GM19395 (cell line): Measurements from ENCODE around the gene ZNRF3.

Source experiments
- ATAC-seq: cut with Tn5 transposase; IDR thresholded peaks from one replicate; pipeline ENCODE4 v1.9.1; 2021; ENCODE audit warnings: mild to moderate bottlenecking, moderate library complexity; ENCODE audit not compliant: unreplicated experiment

Gene ZNRF3

DNA sequence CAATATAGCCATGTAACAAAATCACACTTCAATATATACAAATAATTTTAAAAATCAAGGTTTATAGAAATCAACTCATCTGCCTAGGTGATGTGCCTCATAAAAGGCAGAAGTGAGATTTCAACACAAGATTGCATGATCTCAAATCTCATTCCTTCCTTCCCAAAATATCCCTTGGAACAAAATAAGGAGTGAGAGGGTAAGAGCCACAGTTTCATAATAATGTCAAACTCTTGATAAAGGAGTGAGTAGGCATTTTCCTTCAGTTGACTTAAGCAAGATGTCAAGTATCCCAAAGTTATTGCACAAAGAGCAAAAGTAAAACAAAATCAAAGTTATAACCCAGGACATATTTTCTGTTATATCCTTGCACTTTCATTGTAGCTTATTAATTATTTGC lies 97.0 kb downstream of the ZNRF3 start:
- ATAC-seq = no peak

DNA sequence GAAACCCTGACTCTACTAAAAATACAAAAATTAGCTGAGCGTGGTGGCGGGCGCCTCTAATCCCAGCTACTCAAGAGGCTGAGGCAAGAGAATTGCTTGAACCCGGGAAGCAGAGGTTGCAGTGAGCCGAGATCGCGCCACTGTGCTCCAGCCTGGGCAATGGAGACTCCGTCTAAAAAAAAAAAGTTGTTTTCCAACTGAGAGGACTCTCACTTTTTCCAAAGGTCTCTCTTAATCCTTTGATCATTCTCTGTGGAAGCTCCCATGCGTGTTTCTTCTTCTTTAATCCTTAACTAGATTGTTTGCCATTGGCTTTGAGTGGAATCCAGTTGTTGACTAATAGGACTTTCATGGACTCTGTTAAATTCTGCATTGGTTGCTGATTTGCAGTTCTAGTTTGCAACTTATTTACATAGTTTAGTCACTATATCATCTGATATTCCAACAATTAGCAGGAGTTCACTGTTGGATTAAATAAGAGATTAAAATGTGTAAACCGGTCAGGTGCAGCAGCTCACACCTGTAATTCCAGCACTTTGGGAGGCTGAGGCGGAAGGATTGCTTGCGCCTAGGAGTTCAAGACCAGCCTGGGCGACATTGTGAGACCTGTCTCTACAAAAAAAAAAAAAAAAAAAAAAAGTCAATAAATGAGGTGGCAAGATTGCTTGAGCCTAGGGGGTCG lies 98.6 kb downstream of the ZNRF3 start:
- no peak for ATAC-seq

DNA sequence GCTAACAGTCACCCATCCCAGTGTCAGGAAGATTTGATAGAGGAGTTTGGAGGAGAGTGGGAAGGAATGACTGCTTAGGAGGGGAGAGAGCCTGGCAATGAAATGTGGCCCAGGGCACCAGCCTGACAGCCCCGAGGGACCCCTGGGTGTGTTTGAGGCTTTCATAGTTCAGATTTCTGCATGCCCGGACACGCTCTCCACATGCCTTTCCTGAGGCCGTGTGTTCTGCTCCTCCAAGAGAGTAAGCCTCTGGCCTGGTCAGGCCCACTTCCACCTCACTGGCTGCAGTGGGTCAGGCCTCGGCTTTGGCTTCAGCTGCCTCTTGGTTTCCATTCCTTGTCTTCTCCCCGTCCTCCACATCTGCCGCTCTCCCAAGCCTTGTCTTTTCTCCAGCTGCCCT lies 99.8 kb downstream of the ZNRF3 start:
- ATAC-seq = no peak

DNA sequence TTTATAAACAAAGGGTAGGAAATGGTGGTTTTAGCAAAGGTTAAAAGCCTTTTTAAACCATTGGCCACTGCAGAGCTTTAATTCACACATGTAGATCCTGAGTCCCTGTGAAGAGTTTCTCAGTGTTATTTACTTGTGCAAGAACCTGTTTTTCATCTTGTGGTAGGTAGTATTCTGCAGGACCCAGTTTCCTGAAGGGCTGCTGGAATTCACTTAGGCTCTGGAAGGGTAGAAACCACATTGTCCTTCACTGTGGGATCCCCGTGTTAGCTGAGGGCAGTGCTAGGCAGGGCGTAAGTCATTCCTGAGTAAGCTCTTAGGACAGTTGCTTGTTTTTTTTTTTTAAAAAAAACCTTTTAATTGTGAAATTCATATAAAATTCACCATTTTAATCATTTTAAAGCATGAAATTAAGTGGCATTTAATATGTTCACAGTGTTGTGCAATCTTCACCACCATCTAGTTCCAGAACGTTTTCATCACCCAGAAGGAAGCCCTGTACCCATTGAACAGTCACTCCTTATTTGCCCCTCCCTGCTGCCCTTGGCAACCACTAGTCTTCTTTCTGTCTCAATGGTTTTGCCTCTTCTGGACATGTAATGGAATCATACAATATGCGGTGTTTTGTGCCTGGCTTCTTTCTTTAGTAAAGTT lies 100.5 kb downstream of the ZNRF3 start:
- no peak for ATAC-seq

DNA sequence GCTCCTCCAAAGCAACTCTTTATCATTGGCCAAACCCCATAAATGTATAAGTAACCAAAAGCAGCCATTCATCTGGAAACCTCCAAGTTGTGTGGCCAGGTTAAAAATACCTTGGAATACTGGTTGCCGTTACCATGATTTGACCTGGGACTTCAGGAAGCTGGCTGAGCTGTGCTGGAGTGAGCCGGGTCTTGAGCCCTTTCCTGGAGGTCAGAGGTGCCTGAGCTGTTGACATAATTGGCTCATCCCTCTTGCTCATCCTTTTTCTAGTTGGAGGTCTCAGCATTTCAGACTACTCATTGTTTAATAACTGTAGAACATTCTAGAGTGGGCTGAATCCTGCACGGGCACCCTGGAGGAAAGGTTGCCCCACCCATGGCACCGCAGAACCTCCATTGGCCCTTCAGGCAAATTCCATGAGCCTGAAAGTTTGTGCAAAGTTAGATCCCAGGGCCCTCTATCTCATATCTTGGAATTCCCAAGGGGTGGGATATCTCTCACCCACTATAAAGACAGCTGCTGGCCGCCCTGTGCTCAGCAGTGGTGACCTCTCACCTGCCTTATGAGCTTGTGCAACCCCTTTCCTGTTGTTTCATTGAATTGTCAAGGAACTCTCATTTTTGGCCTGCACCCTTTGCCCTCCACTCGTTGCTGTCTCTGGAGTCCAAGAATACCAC lies 101.2 kb downstream of the ZNRF3 start:
- ATAC-seq = no peak

DNA sequence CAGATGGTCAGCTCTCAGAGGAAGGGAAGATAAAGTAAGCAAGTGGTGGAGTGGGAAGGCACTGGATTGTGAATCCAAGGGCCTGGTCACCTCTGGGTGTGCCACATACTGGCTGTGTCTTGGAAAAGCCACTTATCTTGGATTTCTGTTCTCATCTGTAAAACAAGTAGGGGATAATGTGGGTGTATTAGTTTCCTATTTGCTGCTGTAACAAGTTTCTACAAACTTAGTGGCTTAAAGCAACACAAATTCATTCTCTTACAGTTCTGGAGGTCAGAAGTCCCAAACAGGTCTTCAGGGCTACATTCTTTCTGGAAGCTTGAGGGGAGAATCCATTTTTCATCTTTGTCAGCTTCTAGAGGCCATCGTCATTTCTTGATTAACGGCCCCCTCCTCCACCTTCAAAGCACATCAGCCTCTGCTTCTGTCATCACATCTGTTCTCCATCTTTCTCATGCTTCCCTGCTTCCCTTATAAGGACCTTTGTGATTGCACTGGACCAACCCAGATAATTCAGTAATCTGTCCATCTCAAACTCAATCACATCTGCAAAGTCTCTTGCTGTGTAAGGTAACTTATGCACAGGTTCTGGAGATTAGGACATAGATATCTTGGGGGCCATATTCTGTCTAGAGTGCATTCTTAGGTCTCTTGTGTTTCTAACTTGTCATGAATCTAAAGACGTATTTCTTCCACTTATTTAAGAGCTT lies 102.4 kb downstream of the ZNRF3 start:
- no peak for ATAC-seq

DNA sequence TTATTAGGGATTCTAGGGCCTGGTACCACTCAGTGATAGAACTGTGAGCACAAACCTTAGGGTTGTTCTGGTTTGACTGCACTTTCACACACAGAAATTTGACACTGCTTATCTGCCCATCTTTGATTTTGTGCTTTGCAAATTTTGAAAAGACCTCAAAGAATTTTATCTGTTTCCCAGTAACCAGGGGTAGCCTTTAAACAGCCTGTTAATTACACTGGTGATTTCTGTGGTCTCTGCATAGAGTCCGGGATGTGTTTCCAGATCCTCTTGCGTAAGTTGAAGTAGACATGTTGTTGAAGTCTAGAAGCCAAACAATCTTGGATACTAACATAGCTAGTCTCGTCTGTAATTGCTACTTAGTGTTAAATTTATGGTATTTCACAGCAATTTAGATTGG lies 103.0 kb downstream of the ZNRF3 start:
- ATAC-seq = no peak

DNA sequence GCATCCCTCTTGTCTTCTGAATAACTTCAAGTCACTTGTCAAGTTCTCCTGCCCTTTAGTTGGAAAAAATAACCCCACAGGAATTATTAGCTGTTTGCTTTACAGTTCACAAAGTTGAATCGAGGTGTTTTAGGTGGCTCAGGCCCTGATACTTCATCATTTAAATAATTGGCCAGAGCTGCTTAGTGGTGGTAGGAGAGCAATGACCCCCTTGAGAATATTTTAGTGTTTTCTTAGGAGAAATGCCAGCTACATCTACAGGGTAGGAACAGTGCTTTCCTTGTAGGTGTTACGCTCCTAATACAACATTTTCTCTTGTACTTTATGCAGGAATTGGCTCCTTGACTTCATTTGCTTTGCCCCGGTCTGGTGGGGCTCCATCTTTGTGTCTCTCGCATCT lies 105.1 kb downstream of the ZNRF3 start:
- ATAC-seq = no peak

DNA sequence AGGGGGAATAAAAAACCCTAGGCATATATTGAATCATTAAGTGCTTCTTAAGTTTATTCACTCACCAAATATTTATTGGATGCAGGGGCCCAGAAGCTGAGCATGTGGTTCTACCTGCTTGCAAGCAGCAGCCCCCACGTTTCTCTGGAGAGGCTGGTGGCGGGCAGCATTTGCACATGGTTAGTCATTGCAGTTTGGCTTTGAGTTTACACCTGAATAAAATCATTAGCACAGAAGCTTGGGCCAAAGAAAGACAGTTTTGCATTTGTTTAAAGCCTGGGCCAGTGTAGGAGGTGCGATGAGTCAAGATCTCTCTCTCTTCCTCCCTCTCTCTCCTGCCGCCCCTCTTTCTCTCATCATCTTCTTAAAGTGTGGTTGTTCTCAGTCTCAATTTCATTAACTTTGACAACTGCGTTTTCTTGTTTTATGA lies 105.7 kb downstream of the ZNRF3 start:
- no peak for ATAC-seq

DNA sequence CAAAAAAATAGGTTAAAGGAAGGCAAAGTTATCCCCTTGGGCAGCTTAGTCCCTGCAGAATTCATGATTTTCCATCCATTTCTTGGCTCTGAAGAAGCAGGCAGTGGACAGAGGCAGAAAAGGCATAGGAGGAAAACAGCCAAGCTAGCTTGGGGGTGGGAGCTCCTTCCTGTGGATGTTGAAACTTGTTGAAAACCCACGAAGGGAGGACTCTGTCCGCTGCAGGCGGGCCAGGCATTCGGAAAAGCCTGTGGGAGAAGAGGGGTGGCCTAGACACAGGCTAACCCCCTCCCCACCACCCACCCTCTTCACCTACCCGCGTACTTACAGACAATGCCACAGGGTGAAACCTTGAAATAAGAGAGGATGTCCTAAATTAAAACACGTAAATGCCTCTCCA lies 106.1 kb downstream of the ZNRF3 start:
- no peak for ATAC-seq

DNA sequence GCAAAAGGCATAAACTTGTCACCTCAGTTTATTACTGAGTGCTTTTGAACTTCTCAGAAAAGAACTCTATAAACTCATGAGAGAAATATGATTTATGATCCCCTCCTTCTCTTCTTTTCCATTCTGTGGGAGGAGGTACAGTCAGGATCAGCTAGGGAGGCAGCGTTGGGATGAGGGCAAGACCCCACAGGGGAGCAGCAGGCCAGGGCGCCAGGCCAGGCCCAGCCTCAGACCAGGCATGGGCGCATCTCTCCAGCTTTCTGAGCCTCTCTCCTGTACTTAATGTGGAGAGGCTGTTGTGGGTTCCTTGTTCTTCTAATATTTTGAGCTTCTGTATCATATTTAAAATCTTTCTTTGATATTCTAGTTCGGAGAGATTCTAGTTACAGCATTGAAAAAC lies 106.5 kb downstream of the ZNRF3 start:
- ATAC-seq = no peak

DNA sequence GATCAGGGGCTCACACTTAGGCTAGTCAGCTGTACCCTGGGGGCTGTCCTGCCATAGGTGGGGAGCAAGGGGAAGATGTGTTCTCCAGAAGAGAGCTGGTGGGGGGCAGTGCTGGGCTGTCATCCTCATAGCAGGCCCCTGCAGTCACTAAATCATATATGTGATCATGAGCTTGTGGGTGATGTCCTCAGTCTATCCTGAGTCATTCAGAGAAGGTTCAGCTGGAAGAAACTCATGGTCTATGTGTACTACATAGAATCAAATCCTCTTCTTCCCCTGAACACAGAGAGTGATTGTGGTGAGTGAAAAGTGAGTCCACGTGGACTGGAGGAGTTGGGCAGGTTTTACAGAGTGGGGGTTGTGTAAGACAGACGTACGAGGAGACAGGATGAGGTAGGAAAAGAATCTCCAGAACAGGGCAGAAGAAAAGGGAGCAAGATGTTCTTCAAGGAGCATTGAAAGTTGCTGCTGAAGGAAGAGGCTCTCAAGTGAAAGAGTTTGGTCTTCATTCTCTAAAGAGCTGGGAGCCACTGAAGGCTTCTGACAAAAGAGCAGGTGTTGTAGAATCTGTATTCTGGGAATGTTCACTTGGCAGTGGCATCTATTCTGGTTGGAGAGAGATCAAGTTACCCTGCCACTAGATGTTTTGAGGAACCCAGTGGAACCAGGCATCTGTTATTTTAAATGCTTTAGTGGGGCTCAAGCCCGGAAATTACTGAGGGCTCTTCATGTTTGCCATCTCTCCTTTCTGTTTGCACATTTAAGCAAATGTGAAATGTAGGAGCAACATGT lies 109.4 kb downstream of the ZNRF3 start:
- ATAC-seq = no peak

DNA sequence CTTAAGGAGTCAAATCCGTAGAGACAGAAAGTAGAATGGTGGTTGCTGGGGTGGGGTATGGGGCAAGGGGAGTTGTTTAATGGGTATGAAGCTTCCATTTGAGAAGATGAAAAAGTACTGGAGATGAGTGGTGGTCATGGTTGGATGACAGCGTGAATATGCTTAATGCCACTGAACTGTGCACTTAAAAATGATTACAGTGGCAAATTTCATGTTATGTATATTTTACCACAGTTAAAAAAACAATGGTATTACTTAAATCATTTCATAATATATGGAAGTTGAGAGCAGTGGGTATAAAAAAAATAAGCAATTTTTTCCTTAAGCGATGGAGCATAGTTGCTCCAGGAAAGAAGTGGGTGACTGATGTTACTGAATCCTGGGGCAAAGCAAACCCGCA lies 111.2 kb downstream of the ZNRF3 start:
- no peak for ATAC-seq

DNA sequence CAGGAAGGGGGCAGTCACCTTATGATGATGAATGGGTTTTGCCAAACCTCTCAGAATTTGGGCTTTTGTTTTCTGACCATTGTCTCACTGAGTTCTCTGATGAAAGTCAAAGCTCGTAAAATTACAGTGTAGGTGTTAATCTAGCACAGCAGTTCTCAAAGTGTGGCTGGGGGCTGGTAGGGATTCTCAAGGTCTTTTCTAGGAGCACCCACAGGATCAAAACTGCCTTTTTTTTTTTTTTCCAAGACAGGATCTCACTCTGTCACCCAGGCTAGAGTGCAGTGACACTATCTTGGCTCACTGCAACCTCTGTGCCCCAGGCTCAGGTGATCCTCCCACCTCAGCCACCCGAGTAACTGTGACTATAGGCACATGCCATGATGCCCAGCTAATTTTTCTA lies 112.2 kb downstream of the ZNRF3 start:
- ATAC-seq = no peak

DNA sequence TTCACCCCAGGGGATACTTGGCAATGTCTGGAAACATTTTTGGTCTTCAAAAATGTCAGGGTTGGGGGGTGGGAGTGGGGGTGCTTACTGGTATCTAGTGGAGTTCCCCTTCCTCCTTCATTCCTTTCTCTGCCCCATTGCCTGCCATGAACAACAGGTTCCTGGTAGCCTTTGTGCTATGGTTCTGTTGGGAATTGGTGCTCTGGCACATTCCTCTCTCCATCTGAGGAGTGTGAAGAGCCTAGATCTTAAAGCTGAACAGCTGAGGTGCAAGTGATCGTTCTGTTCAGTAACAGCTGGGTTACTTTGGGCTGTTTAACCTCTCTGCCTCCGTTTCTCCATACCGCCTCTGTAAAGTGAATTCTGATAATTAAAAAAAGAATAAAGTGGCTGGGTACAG lies 114.0 kb downstream of the ZNRF3 start:
- ATAC-seq = no peak

DNA sequence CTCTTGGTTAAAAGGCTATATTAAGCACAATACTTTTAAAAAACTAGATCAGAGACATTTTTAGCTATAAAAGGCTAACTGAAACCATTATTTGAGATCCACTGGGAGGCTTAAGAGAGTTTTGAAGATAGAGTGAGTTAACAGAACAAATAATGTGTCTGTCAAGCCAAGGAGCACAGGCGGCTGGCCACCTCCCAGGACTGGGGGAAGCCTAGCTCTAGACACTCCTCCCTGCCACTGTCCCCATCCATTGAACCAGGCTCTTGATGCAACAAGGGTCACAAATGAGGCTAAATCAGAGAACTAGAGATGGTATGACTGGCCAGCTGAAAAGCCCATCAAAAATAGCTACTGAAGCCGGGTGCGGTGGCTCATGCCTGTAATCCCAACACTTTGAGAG lies 115.3 kb downstream of the ZNRF3 start:
- ATAC-seq = no peak

DNA sequence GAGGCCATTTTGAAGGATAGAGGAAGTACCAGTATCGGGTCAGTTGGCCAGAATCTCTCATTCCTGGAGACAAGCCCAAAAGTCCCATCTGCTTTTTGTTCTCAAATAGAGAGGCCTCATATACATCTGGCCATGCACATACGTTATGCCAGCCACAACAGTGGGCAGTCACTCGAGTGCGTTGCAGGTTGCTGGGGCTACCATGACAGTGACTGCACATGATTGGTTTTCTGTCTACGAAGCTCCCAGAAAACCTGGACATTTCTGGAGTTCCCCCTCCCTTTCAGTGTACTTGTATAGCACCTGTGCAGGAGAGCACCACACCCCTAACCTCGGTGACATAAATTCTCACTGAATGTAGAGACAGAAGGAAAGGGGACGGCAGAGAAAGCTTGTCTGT lies 116.1 kb downstream of the ZNRF3 start:
- ATAC-seq = no peak

DNA sequence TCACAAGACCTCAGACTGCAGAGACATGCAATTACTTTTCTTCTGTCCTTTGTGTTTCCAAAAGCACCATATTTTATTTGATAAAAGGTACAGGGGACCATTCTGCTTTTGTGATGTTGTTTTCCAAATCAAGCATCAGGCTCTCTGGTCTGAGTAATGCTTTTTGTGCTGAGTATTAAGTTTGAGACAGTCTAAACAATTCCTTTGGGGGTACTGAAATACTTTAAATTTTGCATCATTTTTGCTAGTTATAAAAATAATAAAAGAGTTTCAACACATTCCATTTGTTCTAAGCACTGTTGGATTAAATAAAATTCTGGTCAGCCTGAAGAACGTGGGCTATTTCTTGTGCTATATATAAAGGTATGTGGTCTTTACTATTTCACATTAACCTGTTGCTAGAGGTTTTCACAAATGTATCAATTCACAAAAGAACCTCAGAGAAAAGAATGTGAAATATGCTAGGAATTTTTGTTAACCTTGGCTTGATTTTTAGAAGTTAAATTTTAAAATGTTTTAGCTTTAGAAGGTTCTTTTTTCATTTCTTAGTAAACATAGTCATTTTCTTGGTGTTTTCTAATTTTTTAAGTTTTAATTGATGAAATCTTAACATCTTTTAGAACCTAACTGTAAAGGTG lies 116.7 kb downstream of the ZNRF3 start:
- no peak for ATAC-seq

DNA sequence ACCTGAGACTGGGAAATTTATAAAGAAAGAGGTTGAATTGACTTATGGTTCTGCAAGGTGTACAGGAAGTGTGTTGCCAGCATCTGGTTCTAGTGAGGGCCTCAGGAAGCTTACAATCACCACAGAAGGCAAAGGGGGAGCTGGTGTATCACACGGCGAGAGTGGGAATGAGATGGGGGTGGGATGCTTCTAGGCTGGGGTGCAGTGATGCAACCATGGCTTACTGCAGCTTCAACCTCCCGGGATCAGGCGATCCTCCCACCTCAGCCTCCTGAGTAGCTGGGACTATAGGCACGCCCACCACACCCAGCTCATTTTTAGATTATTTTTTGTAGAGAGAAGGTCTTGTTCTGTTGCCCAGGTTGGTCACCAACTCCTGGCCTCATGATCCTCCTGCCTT lies 117.3 kb downstream of the ZNRF3 start:
- no peak for ATAC-seq

DNA sequence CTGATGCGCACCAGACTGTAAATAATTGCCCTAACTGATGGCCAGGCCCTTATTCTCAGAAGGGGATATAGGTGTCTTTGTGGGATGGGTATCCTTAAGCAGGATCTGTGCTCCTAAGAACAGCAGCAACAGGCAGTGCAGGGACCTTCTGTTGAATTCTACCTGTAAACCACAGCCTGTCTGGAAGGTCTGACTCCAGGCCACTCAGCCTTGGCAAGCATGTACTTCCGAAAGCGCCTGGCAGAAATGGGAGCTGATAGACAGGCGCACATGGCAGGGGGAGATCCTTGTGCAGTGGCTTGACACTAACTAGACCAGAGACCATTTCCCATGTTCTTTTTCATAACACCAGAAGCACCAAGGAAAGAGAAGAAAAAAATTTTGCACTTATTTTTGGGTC lies 119.2 kb downstream of the ZNRF3 start:
- ATAC-seq = no peak
